Transverse colon (tissue), 4 donors: ENCODE measurements around the gene GABRB2. TPM values are rescaled to one million over a fixed set of nuclear protein-coding genes. Genes with fewer than 3 reads are reported as not detected.
A peak's percentile ranks its signal among the peaks of the same experiment; 100 is the strongest.

Experiments used
- DNase-seq: peaks from one replicate; pipeline ENCODE4 v3.0.0-alpha.2; 2019
- H3K27ac ChIP-seq, 4 donors: fragments of 200-600 bp; sonication (generic); 2 replicates each; pipeline ENCODE4 v1.5.1; 2016 to 2018; ENCODE audit warnings: inconsistent platforms in 4 of 4
- H3K27me3 ChIP-seq: fragments of 200-600 bp; sonication (generic); 2 replicates; pipeline ENCODE4 v1.5.1; 2017; ENCODE audit warnings: inconsistent platforms
- H3K36me3 ChIP-seq, 4 donors: fragments of 200-600 bp; sonication (generic); 2 replicates each; pipeline ENCODE4 v1.5.1; 2017 to 2019; ENCODE audit warnings: inconsistent platforms in 4 of 4
- H3K4me1 ChIP-seq, 4 donors: fragments of 200-600 bp; sonication (generic); 2 replicates each; pipeline ENCODE4 v1.5.1; 2017 to 2020; ENCODE audit warnings: inconsistent platforms in 4 of 4
- H3K4me3 ChIP-seq, 4 donors: fragments of 200-600 bp; sonication (generic); 1 replicate in 1 of 4; 2 replicates in 3 of 4; pipeline versions ENCODE4 v1.5.1 to v1.6.1; 2017 to 2019; ENCODE audit warnings: inconsistent platforms in 4 of 4
- H3K9me3 ChIP-seq, 2 donors: fragments of 200-600 bp; sonication (generic); 2 replicates each; pipeline ENCODE4 v1.5.1; 2017 to 2019; ENCODE audit warnings: inconsistent platforms in 2 of 2
- EP300 ChIP-seq: sonication (generic); formaldehyde crosslinking; IDR thresholded peaks from one replicate; pipeline ENCODE4 v1.6.1; 2017; ENCODE audit warnings: antibody characterized with exemption, low read depth
- POLR2A ChIP-seq: fragments of 450-650 bp; IDR thresholded peaks from one replicate; pipeline ENCODE4 v1.6.1; 2016; ENCODE audit warnings: antibody characterized with exemption, mild to moderate bottlenecking, moderate library complexity
- POLR2AphosphoS5 ChIP-seq, 3 donors: sonication (generic); formaldehyde crosslinking; IDR thresholded peaks; one replicate each; pipeline ENCODE4 v1.6.1; 2016; ENCODE audit warnings: antibody characterized with exemption in 3 of 3
- WGBS, 2 donors: methylation state at CpG; one replicate each; pipeline ENCODE4 v1.1.5; 2018; ENCODE audit warnings: low coverage in 1 of 2; 5-methylcytosine and 5-hydroxymethylcytosine counted together
- in situ Hi-C, 4 donors: fragments of 200-750 bp; cut with MboI; loops; one replicate each; pipeline versions ENCODE4 v1.15.0 to v1.15.1; 2017; ENCODE audit warnings: low sequenced_read_pairs in 3 of 4, low pct_ligation_motif_present in 1 of 4, low pct_unique_long_range_greater_than_20kb in 1 of 4
- intact Hi-C: fragments of 100-400 bp; cut with DNase I; formaldehyde crosslinking; loops from one replicate; pipeline ENCODE4 v1.15.1; 2023; ENCODE audit warnings: low total_unique reads
- total RNA-seq, 4 donors: library from RNA; depleted of rRNA; stranded (reverse); fragments of >200 nt; gene quantifications; one replicate each; pipeline ENCODE4 v1.1.0, GENCODE V29; 2016
- TF ChIP-seq, protein P1 (sequence below), 5 experiments: fragments of 200-600 bp in 3 of 5; fragments of 450-650 bp in 2 of 5; sonication (generic) in 3 of 5; IDR thresholded peaks; 1 replicate in 2 of 5; 2 replicates in 3 of 5; pipeline ENCODE4 v1.5.1; 2016 to 2017; ENCODE audit warnings: antibody characterized with exemption in 5 of 5, inconsistent platforms in 3 of 5, mild to moderate bottlenecking in 2 of 5, moderate library complexity in 1 of 5

The GABRB2 gene
- under 1 TPM in 2 of 4 donors, not detected in 2; 0.55 to 0.64 TPM for total RNA-seq

DNA sequence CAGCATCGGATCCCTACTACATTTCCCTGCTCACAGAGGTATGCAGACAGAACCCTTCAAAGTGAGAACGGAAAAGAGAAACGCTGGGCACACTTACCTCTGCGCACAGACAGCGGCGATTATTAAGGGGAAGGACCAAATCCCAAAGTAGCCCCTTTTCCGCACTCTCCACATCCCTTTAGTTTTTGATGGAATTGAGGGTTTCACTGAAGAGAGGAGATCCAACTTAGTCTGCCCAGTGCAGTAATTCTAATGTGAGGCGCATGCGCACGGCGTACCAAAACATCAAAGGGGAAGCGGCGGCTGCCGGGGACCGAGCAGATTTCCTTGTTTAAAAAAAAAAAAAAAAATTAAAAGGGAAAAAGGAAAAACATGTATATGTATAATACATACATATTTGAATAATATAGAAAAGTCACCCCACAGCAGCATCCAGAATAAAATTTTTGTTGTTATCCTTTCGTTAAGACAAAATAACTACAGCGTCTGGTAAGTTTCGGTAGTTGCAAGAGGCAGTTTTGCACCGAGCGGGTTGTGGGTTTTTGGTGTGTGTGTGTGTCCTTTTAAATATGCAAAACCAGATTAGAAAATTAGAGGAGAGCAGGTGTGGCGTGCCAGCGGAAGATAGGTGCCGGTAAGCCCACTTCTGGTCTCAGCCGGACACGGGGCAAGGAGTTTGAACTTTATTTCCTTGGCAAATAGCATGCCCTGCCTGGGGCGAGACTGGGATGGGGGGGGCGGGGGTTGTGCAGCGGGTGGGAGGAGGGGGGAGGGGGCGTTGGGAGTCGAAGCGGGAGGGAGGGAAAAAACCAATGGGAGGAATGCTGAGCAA lies at the start of gene GABRB2:
TSS of gene GABRB2 (minus strand) at position 256 of the 832 bp plus-strand sequence. CDS start at position 174, 82 bp downstream.
- 1% methylated on average over 15 to 31 of the region's 31 CpGs for WGBS, 2 donors
- in situ Hi-C loops (no loop called here), intact Hi-C loops (no loop called here)
- DNase-seq = peak; percentile 61
- Histone ChIP-seq H3K27ac (peak within 1 kb of the TSS in 1 of 4 donors; percentile 2), H3K4me3 (peak within 1 kb of the TSS in 3 of 4 donors; percentile 37 to 48 (median 38)), H3K9me3 (no peaks in the 10 kb centered on the region), H3K36me3 (no peaks in the 10 kb centered on the region), H3K4me1 (peaks cover 0 to 28% (median 17%) of the 10 kb centered on the region in 4 donors), H3K27me3 (peaks cover 50% of the 10 kb centered on the region)
- TF ChIP-seq POLR2AphosphoS5 (IDR thresholded peaks at IDR 0.05) (no peak), POLR2A (no peak), EP300 (no peak)
- TF ChIP-seq, protein P1, sequence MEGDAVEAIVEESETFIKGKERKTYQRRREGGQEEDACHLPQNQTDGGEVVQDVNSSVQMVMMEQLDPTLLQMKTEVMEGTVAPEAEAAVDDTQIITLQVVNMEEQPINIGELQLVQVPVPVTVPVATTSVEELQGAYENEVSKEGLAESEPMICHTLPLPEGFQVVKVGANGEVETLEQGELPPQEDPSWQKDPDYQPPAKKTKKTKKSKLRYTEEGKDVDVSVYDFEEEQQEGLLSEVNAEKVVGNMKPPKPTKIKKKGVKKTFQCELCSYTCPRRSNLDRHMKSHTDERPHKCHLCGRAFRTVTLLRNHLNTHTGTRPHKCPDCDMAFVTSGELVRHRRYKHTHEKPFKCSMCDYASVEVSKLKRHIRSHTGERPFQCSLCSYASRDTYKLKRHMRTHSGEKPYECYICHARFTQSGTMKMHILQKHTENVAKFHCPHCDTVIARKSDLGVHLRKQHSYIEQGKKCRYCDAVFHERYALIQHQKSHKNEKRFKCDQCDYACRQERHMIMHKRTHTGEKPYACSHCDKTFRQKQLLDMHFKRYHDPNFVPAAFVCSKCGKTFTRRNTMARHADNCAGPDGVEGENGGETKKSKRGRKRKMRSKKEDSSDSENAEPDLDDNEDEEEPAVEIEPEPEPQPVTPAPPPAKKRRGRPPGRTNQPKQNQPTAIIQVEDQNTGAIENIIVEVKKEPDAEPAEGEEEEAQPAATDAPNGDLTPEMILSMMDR (IDR thresholded peaks at IDR 0.05) = no peak

DNA sequence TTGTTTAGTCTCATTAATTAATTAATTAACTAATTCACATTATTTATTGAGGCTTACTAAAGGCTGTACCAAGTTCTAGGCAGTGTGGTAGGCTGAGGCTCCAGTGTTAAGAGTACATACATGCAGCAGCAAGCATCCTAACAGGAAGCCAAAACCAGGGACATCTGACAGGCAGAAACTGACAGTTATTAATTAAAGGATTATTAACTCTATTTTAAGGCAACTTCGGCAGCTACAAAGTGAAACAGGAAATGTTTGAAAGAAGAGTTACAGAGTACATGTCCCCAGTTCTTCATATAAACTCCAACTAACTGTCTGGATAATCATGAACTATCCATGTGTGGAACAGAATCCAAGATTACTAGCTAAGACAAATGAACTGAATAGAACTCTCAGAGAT lies 39.3 kb upstream of the GABRB2 start:
- no peaks in the 10 kb centered on the region for H3K27me3 ChIP-seq
- 40 to 44% methylated on average over 1 of the region's 1 CpG for WGBS, 2 donors
- no peaks in the 10 kb centered on the region for H3K9me3 ChIP-seq
- TF ChIP-seq, protein P1 (IDR thresholded peaks at IDR 0.05) = no peak
- no peak for TF ChIP-seq EP300
- TF ChIP-seq POLR2AphosphoS5 (IDR thresholded peaks at IDR 0.05) = no peak
- TF ChIP-seq POLR2A = no peak
- H3K4me1 ChIP-seq = no peaks in the 10 kb centered on the region
- intact Hi-C loops (no loop called here), in situ Hi-C loops (no loop called here)
- no peak for DNase-seq
- no peak overlapping the region for H3K4me3 ChIP-seq
- no peaks in the 10 kb centered on the region for H3K36me3 ChIP-seq
- H3K27ac ChIP-seq = no peak overlapping the region

DNA sequence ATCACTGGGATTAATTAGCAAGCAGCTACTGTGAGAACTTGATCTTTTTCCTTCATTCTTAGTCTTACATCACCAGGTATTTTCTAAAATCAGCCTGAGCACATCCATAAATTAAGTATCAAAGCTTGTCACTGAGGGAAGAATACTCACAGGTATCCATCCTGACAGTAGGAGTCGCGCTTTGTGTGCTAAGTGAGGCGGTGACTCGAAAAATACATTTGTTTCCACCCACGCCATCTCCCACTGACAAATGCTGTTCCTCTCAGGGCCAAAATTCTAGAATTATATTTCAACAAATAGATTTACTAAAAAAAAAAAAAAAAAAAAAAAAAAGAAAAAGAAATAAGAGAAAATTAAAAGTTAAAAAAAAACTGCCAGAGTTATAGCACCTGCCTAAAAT lies 34.1 kb upstream of the GABRB2 start:
- in situ Hi-C loops (no loop called here), intact Hi-C loops (no loop called here)
- TF ChIP-seq POLR2A (no peak), EP300 (no peak), POLR2AphosphoS5 (IDR thresholded peaks at IDR 0.05) (no peak)
- TF ChIP-seq, protein P1 (IDR thresholded peaks at IDR 0.05) = no peak
- Histone ChIP-seq H3K4me1 (no peaks in the 10 kb centered on the region), H3K4me3 (no peak overlapping the region), H3K27ac (no peak overlapping the region), H3K36me3 (no peaks in the 10 kb centered on the region), H3K9me3 (no peaks in the 10 kb centered on the region), H3K27me3 (no peaks in the 10 kb centered on the region)
- no peak for DNase-seq
- 88 to 90% methylated on average over 4 to 5 of the region's 5 CpGs for WGBS, 2 donors

DNA sequence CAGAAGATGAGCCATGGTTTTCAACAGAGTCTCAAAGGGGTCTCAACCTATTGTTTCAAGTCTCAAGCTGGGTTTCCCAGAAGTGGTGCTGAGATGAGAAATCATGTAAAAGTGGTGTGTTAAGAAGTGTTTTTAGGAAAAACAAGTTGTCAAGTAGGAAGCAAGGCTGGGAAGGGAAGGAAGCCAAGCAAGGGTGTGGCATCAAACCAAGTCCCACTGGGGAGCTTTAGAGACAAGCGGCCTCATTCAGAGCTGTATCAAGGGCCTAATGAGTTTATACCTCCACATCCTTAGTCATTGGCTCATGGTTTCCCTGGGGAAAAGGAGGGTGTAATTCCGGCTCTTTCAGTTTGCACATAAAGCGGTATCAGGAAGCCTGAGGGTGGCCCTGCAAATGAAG lies 26.4 kb upstream of the GABRB2 start:
- H3K4me1 ChIP-seq = no peaks in the 10 kb centered on the region
- intact Hi-C loops = no loop called here
- H3K27ac ChIP-seq = no peak overlapping the region
- in situ Hi-C loops = loop anchor here in 1 of 4 donors (25.0 kb wide), 1 partner anchor 1764 kb away; no protein-coding TSS in a partner anchor
- no peaks in the 10 kb centered on the region for H3K36me3 ChIP-seq
- 79% methylated on average over 3 of the region's 3 CpGs; no CpG with 5 or more reads in 1 of the 2 donors for WGBS, 2 donors
- TF ChIP-seq POLR2AphosphoS5 (IDR thresholded peaks at IDR 0.05) (no peak), EP300 (no peak), POLR2A (no peak)
- TF ChIP-seq, protein P1 (IDR thresholded peaks at IDR 0.05) = no peak
- H3K4me3 ChIP-seq = no peak overlapping the region
- H3K27me3 ChIP-seq = no peaks in the 10 kb centered on the region
- no peaks in the 10 kb centered on the region for H3K9me3 ChIP-seq
- no peak for DNase-seq
